GM12878 (cell line): ENCODE results near the gene NCAPD2. TPM values are rescaled to one million over a fixed set of nuclear protein-coding genes. Genes with fewer than 3 reads are reported as not detected.

Source experiments
- ATAC-seq: fragments of 200-7000 bp; cut with Tn5 transposase; 3 replicates; pipeline ENCODE4 v1.9.1; 2020; ENCODE audit warnings: mild to moderate bottlenecking, moderate library complexity
- BruUV-seq: library from RNA; stranded (reverse); fragments of 400-500 nt; replicated peaks from 2 replicates; lab custom pipeline; 2021; lab: Mats Ljungman, UMichigan
- CTCF ChIA-PET: fragments of 300-600 bp; sonication (Branson Sonifier 250); formaldehyde crosslinking; extraction: SDS; loops from one replicate; lab custom pipeline; 2021; ENCODE audit warnings: inconsistent platforms; lab: Yijun Ruan, JAX
- POLR2A ChIA-PET: fragments of 350-600 bp; formaldehyde crosslinking; extraction: SDS; loops from one replicate; lab custom pipeline; 2021; ENCODE audit warnings: inconsistent platforms; lab: Charles Lee
- RAD21 ChIA-PET: fragments of 300-600 bp; sonication (Branson Sonifier 250); formaldehyde crosslinking; loops from one replicate; lab custom pipeline; 2023; ENCODE audit warnings: antibody characterized with exemption; ENCODE audit not compliant: unreplicated experiment; lab: Charles Lee
- SMC1A ChIA-PET: fragments of 300-600 bp; sonication (Branson Sonifier 250); formaldehyde crosslinking; loops from one replicate; lab custom pipeline; 2023; ENCODE audit not compliant: unreplicated experiment, uncharacterized antibody; lab: Charles Lee
- DNase-seq: peaks from one replicate; pipeline ENCODE4 v3.0.0-alpha.2; 2011; ENCODE audit warnings: low read depth, low spot score
- FAIRE-seq: peaks from 3 replicates; lab custom pipeline; 2011; peaks lifted over from hg19 to GRCh38; lab: Jason Lieb, UNC
- H2AFZ ChIP-seq: 2 replicates; pipeline ENCODE4 v1.6.0; 2011; ENCODE audit warnings: low read depth, low read length, control low read depth; ENCODE audit not compliant: control insufficient read depth
- H3K27ac ChIP-seq: 2 replicates; pipeline ENCODE4 v1.5.1; 2011; ENCODE audit warnings: control low read depth; ENCODE audit not compliant: control insufficient read depth, insufficient read depth
- H3K27me3 ChIP-seq, 2 experiments: replicated peaks in 1 of 2; 2 replicates each; pipeline versions ENCODE4 v1.6.0 to v1.6.1; 2011; ENCODE audit warnings: low read length in 1 of 2; ENCODE audit not compliant: control insufficient read depth in 2 of 2, insufficient read depth in 2 of 2
- H3K36me3 ChIP-seq, 2 experiments: 2 replicates each; pipeline ENCODE4 v1.5.1; 2011; ENCODE audit warnings: low read length in 1 of 2; ENCODE audit not compliant: control insufficient read depth in 2 of 2, insufficient read depth in 2 of 2
- H3K4me1 ChIP-seq: 2 replicates; pipeline ENCODE4 v1.6.1; 2011; ENCODE audit warnings: mild to moderate bottlenecking, low read length, moderate library complexity, mixed read lengths; ENCODE audit not compliant: control insufficient read depth, insufficient read depth
- H3K4me2 ChIP-seq: 2 replicates; pipeline ENCODE4 v1.6.0; 2011; ENCODE audit warnings: control low read depth; ENCODE audit not compliant: control insufficient read depth, insufficient read depth
- H3K4me3 ChIP-seq: fragments of 200-600 bp; sonication (generic); 2 replicates; pipeline ENCODE4 v1.5.1; 2016
- H3K79me2 ChIP-seq: 2 replicates; pipeline ENCODE4 v1.6.0; 2011; ENCODE audit warnings: low read length; ENCODE audit not compliant: control insufficient read depth, insufficient read depth
- H3K9ac ChIP-seq: 2 replicates; pipeline ENCODE4 v1.8.0; 2011; ENCODE audit warnings: low read length, control low read depth, mixed read lengths; ENCODE audit not compliant: control insufficient read depth, insufficient read depth
- H3K9me3 ChIP-seq: replicated peaks from 3 replicates; pipeline ENCODE4 v1.5.1; 2011; ENCODE audit warnings: mild to moderate bottlenecking, low read length; ENCODE audit not compliant: control insufficient read depth, insufficient read depth
- H4K20me1 ChIP-seq: 2 replicates; pipeline ENCODE4 v1.6.0; 2011; ENCODE audit not compliant: control insufficient read depth, insufficient read depth
- GATAD2B ChIP-seq: fragments of 450-650 bp; conservative IDR thresholded peaks from 2 replicates; pipeline ENCODE4 v1.6.1; 2017; ENCODE audit warnings: low read depth, mild to moderate bottlenecking, moderate library complexity
- PKNOX1 ChIP-seq: fragments of 450-650 bp; IDR thresholded peaks from 2 replicates; pipeline ENCODE4 v1.6.1; 2016; ENCODE audit warnings: mild to moderate bottlenecking
- RELB ChIP-seq: fragments of 450-650 bp; IDR thresholded peaks from 2 replicates; pipeline ENCODE4 v1.6.1; 2017; ENCODE audit warnings: low read depth, mild to moderate bottlenecking, moderate library complexity
- REST ChIP-seq: IDR thresholded peaks from 2 replicates; pipeline ENCODE4 v1.6.1; 2012; ENCODE audit warnings: mild to moderate bottlenecking, low read depth, low read length
- SRF ChIP-seq, 2 experiments: IDR thresholded peaks; 2 replicates each; pipeline ENCODE4 v1.6.1; 2011; ENCODE audit warnings: low read depth in 2 of 2, low read length in 2 of 2, mild to moderate bottlenecking in 1 of 2, moderate library complexity in 1 of 2
- ZNF207 ChIP-seq: fragments of 450-650 bp; IDR thresholded peaks from 2 replicates; pipeline ENCODE4 v1.6.1; 2014; ENCODE audit warnings: antibody characterized with exemption, mild to moderate bottlenecking, borderline replicate concordance
- WGBS: methylation state at CpG from one replicate; pipeline ENCODE4 v1.1.6; 2016; ENCODE audit warnings: low lambda C conversion rate; ENCODE audit not compliant: insufficient replicate concordance, insufficient coverage; ENCODE audit errors: missing lambda C conversion rate; 5-methylcytosine and 5-hydroxymethylcytosine counted together
- in situ Hi-C: fragments of 300-500 bp; cut with MboI; formaldehyde crosslinking; loops from 9 replicates; pipeline ENCODE4 v1.14.3; 2018; ENCODE audit warnings: mixed read lengths
- intact Hi-C: fragments of 100-400 bp; cut with micrococcal nuclease; formaldehyde crosslinking; loops from one replicate; pipeline ENCODE4 v1.14.2; 2022; ENCODE audit not compliant: unreplicated experiment
- polyA plus RNA-seq, 11 experiments: library from polyadenylated mRNA; depleted of rRNA in 4 of 11; unstranded in 6 of 11; stranded (reverse) in 5 of 11; fragments of >200 nt; fragmentation: Nextera tagmentation in 4 of 11; fragmentation: Illumina TruSeq in 1 of 11; extraction: Ambion mirVana in 4 of 11; extraction: Trizol in 1 of 11; gene quantifications; 1 replicate in 1 of 11; 2 replicates in 10 of 11; pipeline versions ENCODE4 v1.2.1 to v1.2.3, GENCODE V29; 2011 to 2016; ENCODE audit warnings: inconsistent platforms in 2 of 11, missing spikeins in 2 of 11, low read depth in 1 of 11
- total RNA-seq, 4 experiments: library from RNA; depleted of rRNA in 3 of 4; stranded (reverse); fragments of >200 nt in 3 of 4; fragmentation: Illumina TruSeq in 1 of 4; extraction: Trizol in 1 of 4; gene quantifications; 2 replicates each; pipeline versions ENCODE4 v1.2.1 to v1.2.3, GENCODE V29; 2013 to 2021
- TF ChIP-seq, protein P1 (sequence below): fragments of 450-650 bp; formaldehyde crosslinking; IDR thresholded peaks from 2 replicates; pipeline ENCODE4 v1.4.0; 2020; ENCODE audit warnings: mild to moderate bottlenecking, moderate library complexity
- TF ChIP-seq, protein P2 (sequence below): fragments of 450-650 bp; formaldehyde crosslinking; IDR thresholded peaks from 2 replicates; pipeline ENCODE4 v1.5.0; 2022; ENCODE audit warnings: mild to moderate bottlenecking, missing genetic modification characterization

NCAPD2 gene
- total and polyA plus RNA-seq, 10 of the 15 experiments (the other 5 are each of a cell fraction or from before 2014, with no cell fraction given), result 24.2 to 160 (median 110) TPM

DNA sequence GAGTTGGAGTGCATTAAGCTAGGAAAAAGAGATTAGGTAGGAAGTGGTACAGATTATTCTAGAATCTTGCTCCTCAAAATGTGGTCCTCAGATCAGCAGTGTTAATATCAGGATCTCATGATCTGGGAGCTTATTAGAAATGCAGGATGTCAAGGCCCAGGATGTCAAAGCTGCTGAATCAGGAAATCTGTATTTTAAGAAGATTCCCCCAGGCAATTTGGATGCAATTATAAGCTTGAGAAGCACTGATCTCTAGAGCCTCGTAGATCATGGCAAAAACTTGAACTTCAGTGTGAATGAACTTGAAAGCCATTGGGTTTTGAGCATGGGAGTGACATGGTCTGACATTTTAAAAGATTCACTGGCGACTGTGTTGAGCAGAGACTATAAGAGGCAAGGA is 6.6 kb downstream of the NCAPD2 start:
- no peak overlapping the region for H2AFZ ChIP-seq
- H3K9ac ChIP-seq, result no peak overlapping the region
- H3K27ac ChIP-seq, result no peak overlapping the region
- no peaks in the 10 kb centered on the region for H3K9me3 ChIP-seq
- no peak for DNase-seq
- RAD21 ChIA-PET, result interaction anchor here (1.3 kb wide), 1 partner anchor 12 kb away, joined by 6 read pairs; no protein-coding TSS in a partner anchor
- H3K79me2 ChIP-seq, result peaks cover 33% of the 10 kb centered on the region
- WGBS, result 95% methylated on average over 2 of the region's 2 CpGs
- H3K4me2 ChIP-seq, result no peak overlapping the region
- ATAC-seq, result no peak
- BruUV-seq, result TSS peak; percentile 17
- H4K20me1 ChIP-seq, result no peaks in the 10 kb centered on the region
- SMC1A ChIA-PET, result interaction anchor here (0.8 to 1.2 kb wide), 2 partner anchors 35 to 39 kb away, joined by 3 to 4 read pairs; no protein-coding TSS in a partner anchor
- H3K27me3 ChIP-seq, result no peaks in the 10 kb centered on the region
- intact Hi-C loops, result no loop called here
- in situ Hi-C loops, result no loop called here
- H3K4me3 ChIP-seq, result no peak overlapping the region
- H3K36me3 ChIP-seq, result peaks cover 9 to 45% of the 10 kb centered on the region in 2 experiments
- CTCF ChIA-PET, result interaction anchor here (0.9 to 3.3 kb wide), 4 partner anchors 20 to 76 kb away, joined by 3 to 9 read pairs (median 4); no protein-coding TSS in a partner anchor
- POLR2A ChIA-PET, result interaction anchor here (1.4 to 1.5 kb wide), 2 partner anchors 30 to 32 kb away, joined by 3 to 4 read pairs; partner anchors contain the start of gene VAMP1
- H3K4me1 ChIP-seq, result no peaks in the 10 kb centered on the region; the same call in 1 of the 2 replicates
- no peak for FAIRE-seq
- TF ChIP-seq SRF (IDR thresholded peaks at IDR 0.05; ENCODE audit: low read depth in 2 of 2, low read length in 2 of 2), result no peak
- no peak for TF ChIP-seq REST
- TF ChIP-seq, protein P1, sequence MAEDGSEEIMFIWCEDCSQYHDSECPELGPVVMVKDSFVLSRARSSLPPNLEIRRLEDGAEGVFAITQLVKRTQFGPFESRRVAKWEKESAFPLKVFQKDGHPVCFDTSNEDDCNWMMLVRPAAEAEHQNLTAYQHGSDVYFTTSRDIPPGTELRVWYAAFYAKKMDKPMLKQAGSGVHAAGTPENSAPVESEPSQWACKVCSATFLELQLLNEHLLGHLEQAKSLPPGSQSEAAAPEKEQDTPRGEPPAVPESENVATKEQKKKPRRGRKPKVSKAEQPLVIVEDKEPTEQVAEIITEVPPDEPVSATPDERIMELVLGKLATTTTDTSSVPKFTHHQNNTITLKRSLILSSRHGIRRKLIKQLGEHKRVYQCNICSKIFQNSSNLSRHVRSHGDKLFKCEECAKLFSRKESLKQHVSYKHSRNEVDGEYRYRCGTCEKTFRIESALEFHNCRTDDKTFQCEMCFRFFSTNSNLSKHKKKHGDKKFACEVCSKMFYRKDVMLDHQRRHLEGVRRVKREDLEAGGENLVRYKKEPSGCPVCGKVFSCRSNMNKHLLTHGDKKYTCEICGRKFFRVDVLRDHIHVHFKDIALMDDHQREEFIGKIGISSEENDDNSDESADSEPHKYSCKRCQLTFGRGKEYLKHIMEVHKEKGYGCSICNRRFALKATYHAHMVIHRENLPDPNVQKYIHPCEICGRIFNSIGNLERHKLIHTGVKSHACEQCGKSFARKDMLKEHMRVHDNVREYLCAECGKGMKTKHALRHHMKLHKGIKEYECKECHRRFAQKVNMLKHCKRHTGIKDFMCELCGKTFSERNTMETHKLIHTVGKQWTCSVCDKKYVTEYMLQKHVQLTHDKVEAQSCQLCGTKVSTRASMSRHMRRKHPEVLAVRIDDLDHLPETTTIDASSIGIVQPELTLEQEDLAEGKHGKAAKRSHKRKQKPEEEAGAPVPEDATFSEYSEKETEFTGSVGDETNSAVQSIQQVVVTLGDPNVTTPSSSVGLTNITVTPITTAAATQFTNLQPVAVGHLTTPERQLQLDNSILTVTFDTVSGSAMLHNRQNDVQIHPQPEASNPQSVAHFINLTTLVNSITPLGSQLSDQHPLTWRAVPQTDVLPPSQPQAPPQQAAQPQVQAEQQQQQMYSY, result no peak
- TF ChIP-seq RELB, result no peak
- no peak for TF ChIP-seq PKNOX1
- TF ChIP-seq, protein P2, sequence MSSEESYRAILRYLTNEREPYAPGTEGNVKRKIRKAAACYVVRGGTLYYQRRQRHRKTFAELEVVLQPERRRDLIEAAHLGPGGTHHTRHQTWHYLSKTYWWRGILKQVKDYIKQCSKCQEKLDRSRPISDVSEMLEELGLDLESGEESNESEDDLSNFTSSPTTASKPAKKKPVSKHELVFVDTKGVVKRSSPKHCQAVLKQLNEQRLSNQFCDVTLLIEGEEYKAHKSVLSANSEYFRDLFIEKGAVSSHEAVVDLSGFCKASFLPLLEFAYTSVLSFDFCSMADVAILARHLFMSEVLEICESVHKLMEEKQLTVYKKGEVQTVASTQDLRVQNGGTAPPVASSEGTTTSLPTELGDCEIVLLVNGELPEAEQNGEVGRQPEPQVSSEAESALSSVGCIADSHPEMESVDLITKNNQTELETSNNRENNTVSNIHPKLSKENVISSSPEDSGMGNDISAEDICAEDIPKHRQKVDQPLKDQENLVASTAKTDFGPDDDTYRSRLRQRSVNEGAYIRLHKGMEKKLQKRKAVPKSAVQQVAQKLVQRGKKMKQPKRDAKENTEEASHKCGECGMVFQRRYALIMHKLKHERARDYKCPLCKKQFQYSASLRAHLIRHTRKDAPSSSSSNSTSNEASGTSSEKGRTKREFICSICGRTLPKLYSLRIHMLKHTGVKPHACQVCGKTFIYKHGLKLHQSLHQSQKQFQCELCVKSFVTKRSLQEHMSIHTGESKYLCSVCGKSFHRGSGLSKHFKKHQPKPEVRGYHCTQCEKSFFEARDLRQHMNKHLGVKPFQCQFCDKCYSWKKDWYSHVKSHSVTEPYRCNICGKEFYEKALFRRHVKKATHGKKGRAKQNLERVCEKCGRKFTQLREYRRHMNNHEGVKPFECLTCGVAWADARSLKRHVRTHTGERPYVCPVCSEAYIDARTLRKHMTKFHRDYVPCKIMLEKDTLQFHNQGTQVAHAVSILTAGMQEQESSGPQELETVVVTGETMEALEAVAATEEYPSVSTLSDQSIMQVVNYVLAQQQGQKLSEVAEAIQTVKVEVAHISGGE, result no peak
- no peak for TF ChIP-seq GATAD2B
- no peak for TF ChIP-seq ZNF207
